ENCODE results near the gene KCNC1.

Gene KCNC1

GRCh38 chr11:17734418-17734911 is at the start of gene KCNC1:
KCNC1 (plus strand) TSS chr11:17734781; CDS start chr11:17736003, 1,222 bp downstream.
- Mint-ChIP-seq H3K36me3 (ENCODE audit: low read depth) (no peaks in the 10 kb centered on the region), H3K4me1 (ENCODE audit: low read depth) (no peaks in the 10 kb centered on the region), H3K4me3 (peak within 1 kb of the TSS; percentile 40), H3K27ac (no peak within 1 kb of the TSS), H3K9me3 (no peaks in the 10 kb centered on the region), H3K27me3 (ENCODE audit: low read depth) (peaks cover 60% of the 10 kb centered on the region)

- no peaks in the 10 kb centered on the region for H3K9me3 Mint-ChIP-seq
- H3K27ac Mint-ChIP-seq: no peak overlapping the region
- H3K4me1 Mint-ChIP-seq (ENCODE audit: low read depth): no peaks in the 10 kb centered on the region
- H3K4me3 Mint-ChIP-seq: no peak overlapping the region
- no peaks in the 10 kb centered on the region for H3K36me3 Mint-ChIP-seq (ENCODE audit: low read depth)
- H3K27me3 Mint-ChIP-seq (ENCODE audit: low read depth): peaks cover 11% of the 10 kb centered on the region
Measured at GRCh38 chr11:17686231-17686980, 48.2 kb upstream of the KCNC1 start.

GRCh38 chr11:17687946-17688670 is 46.5 kb upstream of the KCNC1 start:
- H3K27ac Mint-ChIP-seq: no peak overlapping the region
- no peak overlapping the region for H3K4me3 Mint-ChIP-seq
- no peaks in the 10 kb centered on the region for H3K9me3 Mint-ChIP-seq
- no peaks in the 10 kb centered on the region for H3K4me1 Mint-ChIP-seq (ENCODE audit: low read depth)
- H3K27me3 Mint-ChIP-seq (ENCODE audit: low read depth): peaks cover 9% of the 10 kb centered on the region
- H3K36me3 Mint-ChIP-seq (ENCODE audit: low read depth): no peaks in the 10 kb centered on the region

GRCh38 chr11:17691550-17691949 is 43.0 kb upstream of the KCNC1 start:
- no peak overlapping the region for H3K27ac Mint-ChIP-seq
- H3K27me3 Mint-ChIP-seq (ENCODE audit: low read depth): peaks cover 39% of the 10 kb centered on the region
- no peak overlapping the region for H3K4me3 Mint-ChIP-seq
- no peaks in the 10 kb centered on the region for H3K4me1 Mint-ChIP-seq (ENCODE audit: low read depth)
- no peaks in the 10 kb centered on the region for H3K9me3 Mint-ChIP-seq
- no peaks in the 10 kb centered on the region for H3K36me3 Mint-ChIP-seq (ENCODE audit: low read depth)

GRCh38 chr11:17691976-17692375 is 42.6 kb upstream of the KCNC1 start:
- Mint-ChIP-seq H3K4me1 (ENCODE audit: low read depth) (no peaks in the 10 kb centered on the region), H3K9me3 (no peaks in the 10 kb centered on the region), H3K4me3 (no peak overlapping the region), H3K27ac (no peak overlapping the region), H3K27me3 (ENCODE audit: low read depth) (peaks cover 43% of the 10 kb centered on the region), H3K36me3 (ENCODE audit: low read depth) (no peaks in the 10 kb centered on the region)

GRCh38 chr11:17692931-17693330 is 41.6 kb upstream of the KCNC1 start:
- Mint-ChIP-seq H3K27ac (no peak overlapping the region), H3K9me3 (no peaks in the 10 kb centered on the region), H3K36me3 (ENCODE audit: low read depth) (no peaks in the 10 kb centered on the region), H3K4me1 (ENCODE audit: low read depth) (no peaks in the 10 kb centered on the region), H3K4me3 (no peak overlapping the region), H3K27me3 (ENCODE audit: low read depth) (peaks cover 51% of the 10 kb centered on the region)

GRCh38 chr11:17693531-17693930 is 41.0 kb upstream of the KCNC1 start:
- Mint-ChIP-seq H3K27me3 (ENCODE audit: low read depth) (peaks cover 57% of the 10 kb centered on the region), H3K4me1 (ENCODE audit: low read depth) (no peaks in the 10 kb centered on the region)

GRCh38 chr11:17694494-17695110 is 40.0 kb upstream of the KCNC1 start:
- H3K36me3 Mint-ChIP-seq (ENCODE audit: low read depth): no peaks in the 10 kb centered on the region
- H3K9me3 Mint-ChIP-seq: no peaks in the 10 kb centered on the region
- H3K4me3 Mint-ChIP-seq: no peak overlapping the region
- peaks cover 59% of the 10 kb centered on the region for H3K27me3 Mint-ChIP-seq (ENCODE audit: low read depth)
- no peaks in the 10 kb centered on the region for H3K4me1 Mint-ChIP-seq (ENCODE audit: low read depth)
- H3K27ac Mint-ChIP-seq: no peak overlapping the region

More at GRCh38 chr11:17693531-17693930, 41.0 kb upstream of the KCNC1 start:
- no peak overlapping the region for H3K27ac Mint-ChIP-seq
- no peaks in the 10 kb centered on the region for H3K9me3 Mint-ChIP-seq
- no peaks in the 10 kb centered on the region for H3K36me3 Mint-ChIP-seq (ENCODE audit: low read depth)
- H3K4me3 Mint-ChIP-seq: no peak overlapping the region

- Mint-ChIP-seq H3K4me1 (ENCODE audit: low read depth) (no peaks in the 10 kb centered on the region), H3K27ac (no peak overlapping the region), H3K36me3 (ENCODE audit: low read depth) (no peaks in the 10 kb centered on the region), H3K27me3 (ENCODE audit: low read depth) (peaks cover 59% of the 10 kb centered on the region), H3K9me3 (no peaks in the 10 kb centered on the region), H3K4me3 (no peak overlapping the region)
Measured at GRCh38 chr11:17695454-17696441, 38.8 kb upstream of the KCNC1 start.

- no peaks in the 10 kb centered on the region for H3K9me3 Mint-ChIP-seq
- H3K4me3 Mint-ChIP-seq: no peak overlapping the region
- no peaks in the 10 kb centered on the region for H3K36me3 Mint-ChIP-seq (ENCODE audit: low read depth)
- H3K4me1 Mint-ChIP-seq (ENCODE audit: low read depth): no peaks in the 10 kb centered on the region
- no peak overlapping the region for H3K27ac Mint-ChIP-seq
- peaks cover 51% of the 10 kb centered on the region for H3K27me3 Mint-ChIP-seq (ENCODE audit: low read depth)
Measured at GRCh38 chr11:17696741-17697140, 37.8 kb upstream of the KCNC1 start.

GRCh38 chr11:17697175-17697949 is 37.2 kb upstream of the KCNC1 start:
- no peak overlapping the region for H3K27ac Mint-ChIP-seq

GRCh38 chr11:17699147-17700114 is 35.1 kb upstream of the KCNC1 start:
- no peaks in the 10 kb centered on the region for H3K36me3 Mint-ChIP-seq (ENCODE audit: low read depth)
- no peak overlapping the region for H3K27ac Mint-ChIP-seq
- no peaks in the 10 kb centered on the region for H3K9me3 Mint-ChIP-seq
- H3K27me3 Mint-ChIP-seq (ENCODE audit: low read depth): peaks cover 36% of the 10 kb centered on the region
- no peaks in the 10 kb centered on the region for H3K4me1 Mint-ChIP-seq (ENCODE audit: low read depth)
- no peak overlapping the region for H3K4me3 Mint-ChIP-seq

More at GRCh38 chr11:17697175-17697949, 37.2 kb upstream of the KCNC1 start:
- H3K4me1 Mint-ChIP-seq (ENCODE audit: low read depth): no peaks in the 10 kb centered on the region
- peaks cover 50% of the 10 kb centered on the region for H3K27me3 Mint-ChIP-seq (ENCODE audit: low read depth)
- H3K4me3 Mint-ChIP-seq: no peak overlapping the region
- no peaks in the 10 kb centered on the region for H3K36me3 Mint-ChIP-seq (ENCODE audit: low read depth)
- no peaks in the 10 kb centered on the region for H3K9me3 Mint-ChIP-seq

All from T-helper 1 cell treated with Interleukin-12 subunit alpha and Interleukin-12 subunit beta and Interleukin-4 antibody, amounts not matched to agents 30 μg/mL and 1 μg/mL, for 36 hours (primary cell).